Calu3 (cell line): ENCODE measurements around the gene HSD17B12. TPM values are rescaled to one million over a fixed set of nuclear protein-coding genes. Genes with fewer than 3 reads are reported as not detected.
"Not testable (repeated sequence)": the region's sequence is repeated elsewhere in the genome, so short reads cannot be mapped to it uniquely, and the experiment has no call there.

Experiments used
- BruUV-seq: library from RNA; stranded (reverse); fragments of 400-500 nt; replicated peaks from 2 replicates; lab custom pipeline; 2021; lab: Mats Ljungman, UMichigan
- CTCF ChIA-PET: fragments of 300-600 bp; sonication (Branson Sonifier 250); formaldehyde crosslinking; loops from one replicate; lab custom pipeline; 2022; ENCODE audit warnings: antibody characterized with exemption; lab: Charles Lee
- DNase-seq: peaks from one replicate; pipeline ENCODE4 v3.0.0; 2022
- H3K27ac Mint-ChIP-seq: one replicate; pipeline ENCODE4 v1.8.0; 2022; ENCODE audit warnings: mixed read lengths; ENCODE audit not compliant: unreplicated experiment
- H3K27me3 Mint-ChIP-seq: one replicate; pipeline ENCODE4 v1.8.0; 2022; ENCODE audit warnings: mixed read lengths; ENCODE audit not compliant: unreplicated experiment
- H3K36me3 Mint-ChIP-seq: one replicate; pipeline ENCODE4 v1.8.0; 2022; ENCODE audit warnings: mild to moderate bottlenecking, moderate library complexity, mixed read lengths; ENCODE audit not compliant: insufficient read depth, unreplicated experiment
- H3K4me1 Mint-ChIP-seq: one replicate; pipeline ENCODE4 v1.8.0; 2022; ENCODE audit warnings: mild to moderate bottlenecking, low read depth, mixed read lengths; ENCODE audit not compliant: unreplicated experiment
- H3K4me3 Mint-ChIP-seq: one replicate; pipeline ENCODE4 v1.8.0; 2022; ENCODE audit warnings: mild to moderate bottlenecking, low read depth, moderate library complexity, mixed read lengths; ENCODE audit not compliant: unreplicated experiment
- H3K9me3 Mint-ChIP-seq: one replicate; pipeline ENCODE4 v1.8.0; 2022; ENCODE audit warnings: low read depth, mixed read lengths; ENCODE audit not compliant: unreplicated experiment
- CTCF ChIP-seq: fragments of 200-600 bp; IDR thresholded peaks from one replicate; pipeline ENCODE4 v1.8.0; 2022; ENCODE audit warnings: antibody characterized with exemption; ENCODE audit not compliant: unreplicated experiment
- intact Hi-C: fragments of 100-400 bp; cut with micrococcal nuclease; formaldehyde crosslinking; loops from one replicate; pipeline ENCODE4 v1.10.0; 2022; ENCODE audit not compliant: unreplicated experiment
- total RNA-seq: library from RNA; stranded (reverse); gene quantifications from 2 replicates; pipeline ENCODE4 v1.2.3, GENCODE V29; 2022

HSD17B12 gene
- total RNA-seq, 1 experiment from 2014 or later: 114 TPM

- CTCF ChIA-PET: interaction anchor here (0.6 to 0.7 kb wide), 2 partner anchors 23 to 824 kb away, joined by 3 to 6 read pairs; no protein-coding TSS in a partner anchor
- TF ChIP-seq CTCF: no peak
- no peak overlapping the region for H3K27ac Mint-ChIP-seq
- DNase-seq: no peak
- no peak overlapping the region for H3K4me3 Mint-ChIP-seq
- BruUV-seq: no TSS peak
- no peaks in the 10 kb centered on the region for H3K27me3 Mint-ChIP-seq
- intact Hi-C loops: no loop called here
- H3K4me1 Mint-ChIP-seq: no peaks in the 10 kb centered on the region
- H3K36me3 Mint-ChIP-seq: peaks cover 12% of the 10 kb centered on the region
- peaks cover 8% of the 10 kb centered on the region for H3K9me3 Mint-ChIP-seq
Measured at GRCh38 chr11:43765194-43765593, 84.7 kb downstream of the HSD17B12 start.

- CTCF ChIA-PET, H3K4me3 Mint-ChIP-seq, H3K27ac Mint-ChIP-seq, DNase-seq, H3K36me3 Mint-ChIP-seq, intact Hi-C loops, H3K4me1 Mint-ChIP-seq, H3K27me3 Mint-ChIP-seq, BruUV-seq, H3K9me3 Mint-ChIP-seq: not testable (repeated sequence)
Measured at GRCh38 chr11:43768654-43769053, 88.1 kb downstream of the HSD17B12 start.

GRCh38 chr11:43770173-43770572 is 89.6 kb downstream of the HSD17B12 start:
- no TSS peak for BruUV-seq
- Mint-ChIP-seq H3K36me3 (peaks cover 6% of the 10 kb centered on the region), H3K27ac (no peak overlapping the region), H3K4me1 (no peaks in the 10 kb centered on the region), H3K27me3 (no peaks in the 10 kb centered on the region), H3K4me3 (no peak overlapping the region), H3K9me3 (peaks cover 9% of the 10 kb centered on the region)
- DNase-seq: no peak
- TF ChIP-seq CTCF: no peak
- intact Hi-C loops: no loop called here
- CTCF ChIA-PET: no interaction called here

DNA sequence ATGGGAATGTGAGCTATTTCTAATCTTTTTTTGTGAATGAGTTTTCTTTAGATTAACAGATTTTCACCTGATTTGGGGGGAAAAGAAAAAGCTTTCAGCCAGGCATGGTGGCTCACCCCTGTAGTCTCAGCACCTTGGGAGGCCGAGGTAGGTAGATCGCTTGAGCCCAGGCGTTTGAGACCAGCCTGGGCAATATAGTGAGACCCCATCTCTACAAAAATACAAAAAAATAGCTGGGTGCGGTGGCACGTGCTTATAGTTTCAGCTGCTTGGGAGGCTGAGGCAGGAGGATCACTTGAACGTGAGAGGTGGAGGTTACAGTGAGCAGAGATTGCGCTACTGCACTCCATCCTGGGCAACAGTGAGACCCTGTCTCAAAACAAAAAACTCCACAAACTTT is 92.2 kb downstream of the HSD17B12 start:
- Mint-ChIP-seq H3K27me3 (no peaks in the 10 kb centered on the region), H3K9me3 (peaks cover 4% of the 10 kb centered on the region), H3K4me3 (no peak overlapping the region), H3K27ac (no peak overlapping the region), H3K36me3 (no peaks in the 10 kb centered on the region), H3K4me1 (no peaks in the 10 kb centered on the region)
- BruUV-seq: no TSS peak
- intact Hi-C loops: no loop called here
- TF ChIP-seq CTCF: no peak
- CTCF ChIA-PET: no interaction called here
- no peak for DNase-seq

DNA sequence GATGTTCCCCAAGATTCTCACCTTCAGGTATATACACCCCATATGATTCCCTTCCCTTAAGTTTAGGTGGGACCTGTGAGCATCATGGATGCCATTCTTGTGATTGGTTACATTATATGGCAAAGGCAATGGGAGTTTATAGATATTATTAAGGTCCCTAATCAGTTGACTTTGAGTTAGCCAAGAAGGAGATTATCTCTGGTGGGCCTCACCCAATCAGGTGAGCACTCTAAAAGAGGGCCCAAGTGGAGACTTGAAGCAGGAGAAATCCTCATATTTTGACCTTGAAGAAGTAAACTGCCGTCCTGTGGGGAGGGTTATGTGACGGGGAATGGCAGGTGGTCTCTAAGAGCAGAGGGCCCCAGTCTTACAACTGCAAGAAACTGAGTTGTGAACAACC is 94.2 kb downstream of the HSD17B12 start:
- no peak for TF ChIP-seq CTCF
- CTCF ChIA-PET: no interaction called here
- H3K36me3 Mint-ChIP-seq: no peaks in the 10 kb centered on the region
- intact Hi-C loops: no loop called here
- no peaks in the 10 kb centered on the region for H3K27me3 Mint-ChIP-seq
- H3K4me3 Mint-ChIP-seq: no peak overlapping the region
- no peaks in the 10 kb centered on the region for H3K4me1 Mint-ChIP-seq
- DNase-seq: no peak
- H3K9me3 Mint-ChIP-seq: peaks cover 4% of the 10 kb centered on the region
- BruUV-seq: no TSS peak
- no peak overlapping the region for H3K27ac Mint-ChIP-seq
